HEK293 (cell line): ENCODE data around the gene AMOTL2.

Source experiments
- CTCF ChIA-PET: fragments of 350-600 bp; formaldehyde crosslinking; extraction: SDS; loops from one replicate; lab custom pipeline; 2021; ENCODE audit warnings: antibody characterized with exemption; lab: Yijun Ruan, JAX
- POLR2A ChIA-PET: fragments of 300-600 bp; formaldehyde crosslinking; extraction: SDS; loops from one replicate; lab custom pipeline; 2020; ENCODE audit warnings: antibody characterized with exemption, inconsistent platforms; lab: Yijun Ruan, JAX
- H3K27ac ChIP-seq: fragments of 200-500 bp; sonication (Bioruptor generic); 2 replicates; pipeline ENCODE4 v1.5.1; 2014; ENCODE audit warnings: low read depth, low read length, control low read depth, inconsistent platforms; ENCODE audit errors: extremely low read depth
- H3K36me3 ChIP-seq, 2 experiments: fragments of 200-500 bp in 1 of 2; sonication (Bioruptor generic) in 1 of 2; 1 replicate in 1 of 2; 2 replicates in 1 of 2; pipeline ENCODE4 v1.5.1; 2014 to 2017; ENCODE audit warnings: inconsistent platforms in 2 of 2, low read length in 2 of 2; ENCODE audit not compliant: control insufficient read depth in 2 of 2, insufficient read depth in 1 of 2
- H3K4me1 ChIP-seq: fragments of 200-500 bp; sonication (Bioruptor generic); 2 replicates; pipeline ENCODE4 v1.5.1; 2014; ENCODE audit warnings: mild to moderate bottlenecking, low read length, inconsistent platforms; ENCODE audit not compliant: control insufficient read depth, insufficient read depth
- H3K4me3 ChIP-seq: 2 replicates; pipeline ENCODE4 v1.5.1; 2011; ENCODE audit warnings: low read depth, mild to moderate bottlenecking, control low read depth, low read length, moderate library complexity
- H3K9me3 ChIP-seq: fragments of 200-500 bp; sonication (Bioruptor generic); 2 replicates; pipeline ENCODE4 v1.5.1; 2014; ENCODE audit warnings: low read depth, low read length, inconsistent platforms; ENCODE audit not compliant: control insufficient read depth, insufficient read depth
- EGR2 ChIP-seq: fragments of 450-650 bp; formaldehyde crosslinking; IDR thresholded peaks from 2 replicates; pipeline ENCODE4 v1.5.1; 2016; ENCODE audit warnings: low read depth, missing biosample characterization, missing genetic modification characterization
- KLF16 ChIP-seq: fragments of 450-650 bp; formaldehyde crosslinking; IDR thresholded peaks from 2 replicates; pipeline ENCODE4 v1.5.1; 2017; ENCODE audit warnings: missing biosample characterization, missing genetic modification characterization
- KLF8 ChIP-seq: fragments of 450-650 bp; formaldehyde crosslinking; IDR thresholded peaks from 2 replicates; pipeline ENCODE4 v1.5.1; 2016; ENCODE audit warnings: missing biosample characterization, missing genetic modification characterization
- PRDM1 ChIP-seq: fragments of 450-650 bp; formaldehyde crosslinking; IDR thresholded peaks from 2 replicates; pipeline ENCODE4; 2016; ENCODE audit warnings: missing biosample characterization, missing genetic modification characterization
- SCRT1 ChIP-seq: fragments of 450-650 bp; formaldehyde crosslinking; IDR thresholded peaks from 2 replicates; pipeline ENCODE4 v1.5.1; 2016; ENCODE audit warnings: missing biosample characterization, missing genetic modification characterization, borderline replicate concordance
- SETDB1 ChIP-seq: IDR thresholded peaks from one replicate; pipeline ENCODE4 v1.6.1; 2017; ENCODE audit warnings: mild to moderate bottlenecking, low read length, moderate library complexity, mixed read lengths; ENCODE audit not compliant: insufficient read length
- ZBTB44 ChIP-seq: fragments of 450-650 bp; IDR thresholded peaks from 2 replicates; pipeline ENCODE4 v1.5.1; 2018; ENCODE audit warnings: missing biosample characterization, mild to moderate bottlenecking, missing genetic modification characterization
- ZBTB7A ChIP-seq: fragments of 450-650 bp; formaldehyde crosslinking; IDR thresholded peaks from 2 replicates; pipeline ENCODE4 v1.5.1; 2016; ENCODE audit warnings: low read depth, missing biosample characterization, missing genetic modification characterization
- ZBTB8A ChIP-seq: fragments of 450-650 bp; formaldehyde crosslinking; IDR thresholded peaks from 2 replicates; pipeline ENCODE4 v1.5.1; 2016; ENCODE audit warnings: missing biosample characterization, missing genetic modification characterization
- ZIC2 ChIP-seq: fragments of 450-650 bp; formaldehyde crosslinking; IDR thresholded peaks from 2 replicates; pipeline ENCODE4 v1.5.1; 2016; ENCODE audit warnings: missing biosample characterization, missing genetic modification characterization
- ZNF114 ChIP-seq: fragments of 450-650 bp; formaldehyde crosslinking; IDR thresholded peaks from 2 replicates; pipeline ENCODE4 v1.5.0; 2017; ENCODE audit warnings: missing biosample characterization, missing genetic modification characterization
- ZNF146 ChIP-seq: fragments of 450-650 bp; formaldehyde crosslinking; IDR thresholded peaks from 2 replicates; pipeline ENCODE4 v1.5.1; 2016; ENCODE audit warnings: missing biosample characterization, missing genetic modification characterization
- ZNF202 ChIP-seq: fragments of 450-650 bp; formaldehyde crosslinking; IDR thresholded peaks from 2 replicates; pipeline ENCODE4 v1.5.1; 2016; ENCODE audit warnings: missing biosample characterization, missing genetic modification characterization, borderline replicate concordance
- ZNF248 ChIP-seq: fragments of 450-650 bp; formaldehyde crosslinking; IDR thresholded peaks from 2 replicates; pipeline ENCODE4 v1.5.1; 2017; ENCODE audit warnings: missing biosample characterization, missing genetic modification characterization
- ZNF274 ChIP-seq, 2 experiments: fragments of 200-500 bp in 1 of 2; fragments of 450-650 bp in 1 of 2; sonication (Bioruptor generic) in 1 of 2; formaldehyde crosslinking in 1 of 2; IDR thresholded peaks; 2 replicates each; pipeline versions ENCODE4 v1.5.1 to v1.6.1; 2014 to 2016; ENCODE audit warnings: borderline replicate concordance in 1 of 2, inconsistent platforms in 1 of 2, low read length in 1 of 2, missing biosample characterization in 1 of 2, missing genetic modification characterization in 1 of 2
- ZNF362 ChIP-seq: fragments of 450-650 bp; formaldehyde crosslinking; IDR thresholded peaks from 2 replicates; pipeline ENCODE4 v1.5.1; 2016; ENCODE audit warnings: missing biosample characterization, missing genetic modification characterization
- ZNF449 ChIP-seq: fragments of 450-650 bp; formaldehyde crosslinking; IDR thresholded peaks from 2 replicates; pipeline ENCODE4 v1.5.1; 2017; ENCODE audit warnings: missing biosample characterization, mild to moderate bottlenecking, missing genetic modification characterization, moderate library complexity
- ZNF521 ChIP-seq: fragments of 450-650 bp; formaldehyde crosslinking; IDR thresholded peaks from 2 replicates; pipeline ENCODE4 v1.5.1; 2017; ENCODE audit warnings: missing biosample characterization, mild to moderate bottlenecking, missing genetic modification characterization
- ZNF544 ChIP-seq: fragments of 450-650 bp; formaldehyde crosslinking; IDR thresholded peaks from 2 replicates; pipeline ENCODE4 v1.5.0; 2017; ENCODE audit warnings: missing biosample characterization, missing genetic modification characterization
- ZNF596 ChIP-seq: fragments of 450-650 bp; IDR thresholded peaks from 2 replicates; pipeline ENCODE4 v1.5.0; 2018; ENCODE audit warnings: missing biosample characterization, mild to moderate bottlenecking, missing genetic modification characterization, moderate library complexity
- ZNF692 ChIP-seq: fragments of 450-650 bp; formaldehyde crosslinking; IDR thresholded peaks from 2 replicates; pipeline ENCODE4 v1.5.1; 2016; ENCODE audit warnings: missing biosample characterization, missing genetic modification characterization
- ZNF776 ChIP-seq: fragments of 450-650 bp; formaldehyde crosslinking; IDR thresholded peaks from 2 replicates; pipeline ENCODE4 v1.5.0; 2017; ENCODE audit warnings: missing biosample characterization, missing genetic modification characterization, borderline replicate concordance

The AMOTL2 gene

GRCh38 chr3:134339331-134339730 is 34.9 kb downstream of the AMOTL2 start:
- TF ChIP-seq ZBTB8A (tag by site-specific recombination) (no peak), KLF8 (tag by site-specific recombination) (no peak), ZBTB44 (no peak), ZNF449 (tag by site-specific recombination) (no peak), ZNF202 (tag by site-specific recombination) (no peak)
- POLR2A ChIA-PET, result no interaction called here
- CTCF ChIA-PET, result no interaction called here
- H3K9me3 ChIP-seq, result no peaks in the 10 kb centered on the region
- H3K4me3 ChIP-seq, result no peak overlapping the region
- H3K4me1 ChIP-seq, result no peaks in the 10 kb centered on the region
- H3K36me3 ChIP-seq, result no peaks in the 10 kb centered on the region
- H3K27ac ChIP-seq, result no peak overlapping the region

GRCh38 chr3:134338516-134339261 is 35.6 kb downstream of the AMOTL2 start:
- H3K36me3 ChIP-seq, result no peaks in the 10 kb centered on the region
- no peak overlapping the region for H3K4me3 ChIP-seq
- ChIA-PET CTCF (interaction anchor here (0.6 to 0.7 kb wide), 3 partner anchors 9 to 760 kb away, joined by 4 to 5 read pairs (median 4); no protein-coding TSS in a partner anchor), POLR2A (no interaction called here)
- H3K4me1 ChIP-seq, result no peaks in the 10 kb centered on the region
- no peak overlapping the region for H3K27ac ChIP-seq
- H3K9me3 ChIP-seq, result no peaks in the 10 kb centered on the region
- TF ChIP-seq ZIC2 (peak; percentile 71), SETDB1 (no peak)

- Histone ChIP-seq H3K4me3 (no peak overlapping the region), H3K4me1 (no peaks in the 10 kb centered on the region), H3K9me3 (no peaks in the 10 kb centered on the region), H3K36me3 (no peaks in the 10 kb centered on the region), H3K27ac (no peak overlapping the region)
- CTCF ChIA-PET, result interaction anchor here (0.6 to 0.7 kb wide), 3 partner anchors 10 to 759 kb away, joined by 4 to 5 read pairs (median 4); no protein-coding TSS in a partner anchor
- POLR2A ChIA-PET, result no interaction called here
- TF ChIP-seq ZNF274 (IDR thresholded peaks at IDR 0.05; ENCODE audit: low read length) (no peak), ZNF274 (tag by site-specific recombination; IDR thresholded peaks at IDR 0.05; ENCODE audit: borderline replicate concordance) (no peak), ZNF521 (tag by site-specific recombination) (no peak), ZNF248 (tag by site-specific recombination) (no peak), ZNF544 (tag by site-specific recombination) (no peak), PRDM1 (tag by site-specific recombination) (no peak), ZNF692 (tag by site-specific recombination) (no peak), ZBTB7A (tag by site-specific recombination) (no peak), ZNF114 (tag by site-specific recombination) (no peak), ZNF596 (tag by site-specific recombination) (no peak), KLF16 (tag by site-specific recombination) (no peak), ZNF362 (tag by site-specific recombination) (no peak), SCRT1 (tag by site-specific recombination) (no peak), ZNF776 (tag by site-specific recombination) (no peak), EGR2 (tag by site-specific recombination) (no peak), ZNF146 (tag by site-specific recombination) (no peak)
Measured at GRCh38 chr3:134338201-134338512, 36.1 kb downstream of the AMOTL2 start.
